Colonic mucosa (tissue), 4 donors: ENCODE measurements around the gene MUC5AC. TPM values are rescaled to one million over a fixed set of nuclear protein-coding genes. Genes with fewer than 3 reads are reported as not detected.

Experiments used
- DNase-seq: peaks from one replicate; pipeline ENCODE4 v3.0.0-alpha.2; 2020
- H3K27ac ChIP-seq: fragments of 200-600 bp; one replicate; pipeline ENCODE4 v1.8.0; 2021
- H3K27me3 ChIP-seq: fragments of 200-600 bp; one replicate; pipeline ENCODE4 v1.8.0; 2021
- H3K36me3 ChIP-seq: fragments of 200-600 bp; one replicate; pipeline ENCODE4 v1.8.0; 2021
- H3K4me1 ChIP-seq: fragments of 200-600 bp; one replicate; pipeline ENCODE4 v1.8.0; 2021; ENCODE audit warnings: mild to moderate bottlenecking
- H3K4me3 ChIP-seq: fragments of 200-600 bp; one replicate; pipeline ENCODE4 v1.8.0; 2021
- H3K9ac ChIP-seq, 2 donors: one replicate each; pipeline ENCODE4 v1.7.0; 2013; ENCODE audit warnings: control low read depth in 2 of 2, low read depth in 2 of 2, low read length in 2 of 2
- H3K9me3 ChIP-seq: fragments of 200-600 bp; one replicate; pipeline ENCODE4 v1.8.0; 2021
- CTCF ChIP-seq: fragments of 200-600 bp; IDR thresholded peaks from one replicate; pipeline ENCODE4 v1.8.0; 2022; ENCODE audit warnings: antibody characterized with exemption, mild to moderate bottlenecking
- intact Hi-C: fragments of 100-400 bp; cut with DNase I; formaldehyde crosslinking; loops from one replicate; pipeline ENCODE4 v1.14.1; 2022
- total RNA-seq, 2 donors: library from RNA; stranded (reverse); fragmentation: NEBNext Ultra II Directional in 1 of 2; extraction: Animal tissue kit (Norgen Biotek cat#: 25700) in 1 of 2; gene quantifications; one replicate each; pipeline ENCODE4 v1.2.1, GENCODE V29; 2021
- donor health status: healthy.
- donor health status: DM: no; HTN: no; CAD: no.
- donor health status: DM: no; HTN: no; CAD: no.

MUC5AC gene
- total RNA-seq, 2 donors from 2014 or later = 0.03 to 0.20 TPM

GRCh38 chr11:1203505-1204271 lies 45.9 kb downstream of the MUC5AC start:
- Histone ChIP-seq H3K4me1 (peaks cover 12% of the 10 kb centered on the region), H3K36me3 (no peaks in the 10 kb centered on the region), H3K4me3 (no peak overlapping the region), H3K9me3 (no peaks in the 10 kb centered on the region), H3K27ac (no peak overlapping the region), H3K9ac (peak overlapping the region; percentile 12 to 34), H3K27me3 (peaks cover 13% of the 10 kb centered on the region)
- peak; percentile 38 for DNase-seq
- intact Hi-C loops = loop anchor here (1.0 to 10.0 kb wide), 2 partner anchors 30 to 311 kb away; no protein-coding TSS in a partner anchor
- no peak for TF ChIP-seq CTCF

- H3K36me3 ChIP-seq = no peaks in the 10 kb centered on the region
- TF ChIP-seq CTCF = no peak
- no peak overlapping the region for H3K27ac ChIP-seq
- no peaks in the 10 kb centered on the region for H3K9me3 ChIP-seq
- H3K4me3 ChIP-seq = no peak overlapping the region
- peaks cover 12% of the 10 kb centered on the region for H3K4me1 ChIP-seq
- intact Hi-C loops = loop anchor here (10.0 kb wide), 1 partner anchor 310 kb away; no protein-coding TSS in a partner anchor
- DNase-seq = no peak
- H3K9ac ChIP-seq = no peak overlapping the region
- H3K27me3 ChIP-seq = peaks cover 7% of the 10 kb centered on the region
Measured at GRCh38 chr11:1204381-1205101, 46.8 kb downstream of the MUC5AC start.

DNA sequence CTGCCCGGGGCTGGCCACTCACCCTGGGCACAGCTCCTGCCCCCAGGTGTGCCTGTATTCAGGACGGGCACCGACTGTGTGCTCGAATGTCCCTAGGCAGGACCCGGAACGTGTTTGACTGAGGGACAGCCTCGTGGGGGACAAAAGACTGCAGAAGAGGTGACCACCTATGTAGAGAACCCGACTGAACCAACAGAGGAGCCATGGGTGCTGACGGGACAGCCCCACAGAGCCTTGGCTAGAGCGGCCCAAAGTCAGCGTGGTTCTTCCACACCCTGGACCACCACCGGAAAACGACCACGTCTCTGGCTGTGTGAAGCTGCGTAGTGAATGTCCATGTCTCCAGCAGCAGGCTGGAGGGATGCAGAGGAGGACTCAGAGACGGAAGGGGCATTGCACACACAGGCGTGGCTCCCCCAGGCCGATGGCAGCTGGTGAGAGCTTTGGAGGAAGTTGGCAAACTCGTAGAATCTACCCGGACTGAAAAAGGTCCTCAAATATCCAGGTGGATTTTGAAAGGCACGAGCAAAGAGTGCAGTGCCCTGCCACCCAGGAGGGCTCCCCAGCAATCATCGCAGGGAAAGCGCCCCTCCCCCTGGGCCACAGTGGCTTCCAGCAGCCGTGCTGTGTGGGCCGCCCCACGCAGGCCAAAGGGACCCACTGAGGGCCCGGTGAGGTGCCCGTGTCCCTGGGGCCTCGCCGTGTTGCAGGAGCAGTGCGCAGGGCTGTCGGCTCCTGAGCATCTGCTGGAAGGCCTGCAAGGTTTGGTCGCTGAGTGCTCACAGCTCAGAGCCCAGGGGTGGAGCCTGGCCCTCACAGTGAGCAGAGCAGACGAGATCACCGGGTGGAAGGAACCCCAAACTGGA lies 47.6 kb downstream of the MUC5AC start:
- Histone ChIP-seq H3K9me3 (no peaks in the 10 kb centered on the region), H3K4me3 (no peak overlapping the region), H3K4me1 (peaks cover 9% of the 10 kb centered on the region), H3K9ac (no peak overlapping the region), H3K27me3 (no peaks in the 10 kb centered on the region), H3K27ac (no peak overlapping the region), H3K36me3 (no peaks in the 10 kb centered on the region)
- intact Hi-C loops = loop anchor here (10.0 kb wide), 1 partner anchor 309 kb away; no protein-coding TSS in a partner anchor
- no peak for TF ChIP-seq CTCF
- DNase-seq = no peak

GRCh38 chr11:1205987-1206331 lies 48.2 kb downstream of the MUC5AC start:
- no peaks in the 10 kb centered on the region for H3K9me3 ChIP-seq
- no peak overlapping the region for H3K9ac ChIP-seq
- DNase-seq = no peak
- H3K27ac ChIP-seq = no peak overlapping the region
- H3K27me3 ChIP-seq = no peaks in the 10 kb centered on the region
- H3K36me3 ChIP-seq = no peaks in the 10 kb centered on the region
- H3K4me3 ChIP-seq = no peak overlapping the region
- peaks cover 8% of the 10 kb centered on the region for H3K4me1 ChIP-seq
- intact Hi-C loops = loop anchor here (10.0 kb wide), 1 partner anchor 309 kb away; no protein-coding TSS in a partner anchor
- no peak for TF ChIP-seq CTCF
